ENCODE results near the gene HOPX.
"Not testable (repeated sequence)": the region's sequence is repeated elsewhere in the genome, so short reads cannot be mapped to it uniquely, and the experiment has no call there.

HOPX gene

GRCh38 chr4:56681158-56681852 is at the start of gene HOPX:
Gene HOPX, minus strand, starts transcription at chr4:56681296. Its CDS starts 23,480 bp downstream, at chr4:56657816.
- Histone ChIP-seq H3K36me3 (ENCODE audit: control insufficient read depth in 1 of 2, insufficient read depth in 2 of 2, low read length in 2 of 2) (no peaks in the 10 kb centered on the region), H3K9me3 (ENCODE audit: control insufficient read depth in 1 of 2, low read length in 2 of 2) (no peaks in the 10 kb centered on the region), H3K27me3 (ENCODE audit: low read depth, low read length) (no peaks in the 10 kb centered on the region), H3K4me1 (ENCODE audit: control insufficient read depth in 1 of 2, insufficient read depth in 2 of 2, low read length in 2 of 2) (peaks cover 4 to 10% of the 10 kb centered on the region in 2 donors), H3K4me3 (ENCODE audit: low read depth in 1 of 2, low read length in 2 of 2) (peak within 1 kb of the TSS in 1 of 2 donors; percentile 43), H3K27ac (ENCODE audit: low read length) (peak within 1 kb of the TSS; percentile 25)

- no peak overlapping the region for H3K27ac ChIP-seq (ENCODE audit: low read length)
- no peaks in the 10 kb centered on the region for H3K9me3 ChIP-seq (ENCODE audit: control insufficient read depth in 1 of 2, low read length in 2 of 2)
- no peaks in the 10 kb centered on the region for H3K27me3 ChIP-seq (ENCODE audit: low read depth, low read length)
- H3K36me3 ChIP-seq (ENCODE audit: control insufficient read depth in 1 of 2, insufficient read depth in 2 of 2, low read length in 2 of 2): no peaks in the 10 kb centered on the region
- H3K4me1 ChIP-seq (ENCODE audit: control insufficient read depth in 1 of 2, insufficient read depth in 2 of 2, low read length in 2 of 2): no peaks in the 10 kb centered on the region
- H3K4me3 ChIP-seq (ENCODE audit: low read depth in 1 of 2, low read length in 2 of 2): no peak overlapping the region
Measured at GRCh38 chr4:56730097-56730496, 49.0 kb upstream of the HOPX start.

GRCh38 chr4:56728512-56728911 is 47.4 kb upstream of the HOPX start:
- Histone ChIP-seq H3K9me3 (ENCODE audit: control insufficient read depth in 1 of 2, low read length in 2 of 2) (no peaks in the 10 kb centered on the region), H3K4me1 (ENCODE audit: control insufficient read depth in 1 of 2, insufficient read depth in 2 of 2, low read length in 2 of 2) (no peaks in the 10 kb centered on the region), H3K27ac (ENCODE audit: low read length) (no peak overlapping the region), H3K4me3 (ENCODE audit: low read depth in 1 of 2, low read length in 2 of 2) (no peak overlapping the region), H3K27me3 (ENCODE audit: low read depth, low read length) (no peaks in the 10 kb centered on the region), H3K36me3 (ENCODE audit: control insufficient read depth in 1 of 2, insufficient read depth in 2 of 2, low read length in 2 of 2) (no peaks in the 10 kb centered on the region)

GRCh38 chr4:56727150-56727549 is 46.1 kb upstream of the HOPX start:
- Histone ChIP-seq H3K27me3 (ENCODE audit: low read depth, low read length) (no peaks in the 10 kb centered on the region), H3K4me3 (ENCODE audit: low read depth in 1 of 2, low read length in 2 of 2) (no peak overlapping the region), H3K4me1 (ENCODE audit: control insufficient read depth in 1 of 2, insufficient read depth in 2 of 2, low read length in 2 of 2) (no peaks in the 10 kb centered on the region), H3K36me3 (ENCODE audit: control insufficient read depth in 1 of 2, insufficient read depth in 2 of 2, low read length in 2 of 2) (no peaks in the 10 kb centered on the region), H3K27ac (ENCODE audit: low read length) (no peak overlapping the region), H3K9me3 (ENCODE audit: control insufficient read depth in 1 of 2, low read length in 2 of 2) (no peaks in the 10 kb centered on the region)

GRCh38 chr4:56726593-56726992 is 45.5 kb upstream of the HOPX start:
- H3K4me3 ChIP-seq (ENCODE audit: low read depth in 1 of 2, low read length in 2 of 2); H3K27me3 ChIP-seq (ENCODE audit: low read depth, low read length); H3K4me1 ChIP-seq (ENCODE audit: control insufficient read depth in 1 of 2, insufficient read depth in 2 of 2, low read length in 2 of 2); H3K36me3 ChIP-seq (ENCODE audit: control insufficient read depth in 1 of 2, insufficient read depth in 2 of 2, low read length in 2 of 2); H3K9me3 ChIP-seq (ENCODE audit: control insufficient read depth in 1 of 2, low read length in 2 of 2); H3K27ac ChIP-seq (ENCODE audit: low read length): not testable (repeated sequence)

- Histone ChIP-seq H3K4me1 (ENCODE audit: control insufficient read depth in 1 of 2, insufficient read depth in 2 of 2, low read length in 2 of 2) (no peaks in the 10 kb centered on the region), H3K27me3 (ENCODE audit: low read depth, low read length) (no peaks in the 10 kb centered on the region), H3K27ac (ENCODE audit: low read length) (no peak overlapping the region), H3K36me3 (ENCODE audit: control insufficient read depth in 1 of 2, insufficient read depth in 2 of 2, low read length in 2 of 2) (no peaks in the 10 kb centered on the region), H3K9me3 (ENCODE audit: control insufficient read depth in 1 of 2, low read length in 2 of 2) (no peaks in the 10 kb centered on the region), H3K4me3 (ENCODE audit: low read depth in 1 of 2, low read length in 2 of 2) (no peak overlapping the region)
Measured at GRCh38 chr4:56723659-56724230, 42.6 kb upstream of the HOPX start.

- Histone ChIP-seq H3K36me3 (ENCODE audit: control insufficient read depth in 1 of 2, insufficient read depth in 2 of 2, low read length in 2 of 2) (no peaks in the 10 kb centered on the region), H3K4me1 (ENCODE audit: control insufficient read depth in 1 of 2, insufficient read depth in 2 of 2, low read length in 2 of 2) (no peaks in the 10 kb centered on the region), H3K27me3 (ENCODE audit: low read depth, low read length) (no peaks in the 10 kb centered on the region), H3K4me3 (ENCODE audit: low read depth in 1 of 2, low read length in 2 of 2) (no peak overlapping the region), H3K27ac (ENCODE audit: low read length) (no peak overlapping the region), H3K9me3 (ENCODE audit: control insufficient read depth in 1 of 2, low read length in 2 of 2) (no peaks in the 10 kb centered on the region)
Measured at GRCh38 chr4:56723201-56723605, 42.1 kb upstream of the HOPX start.

GRCh38 chr4:56708146-56708545 is 27.1 kb upstream of the HOPX start:
- no peaks in the 10 kb centered on the region for H3K27me3 ChIP-seq (ENCODE audit: low read depth, low read length)
- no peaks in the 10 kb centered on the region for H3K36me3 ChIP-seq (ENCODE audit: control insufficient read depth in 1 of 2, insufficient read depth in 2 of 2, low read length in 2 of 2)
- no peak overlapping the region for H3K27ac ChIP-seq (ENCODE audit: low read length)
- no peak overlapping the region for H3K4me3 ChIP-seq (ENCODE audit: low read depth in 1 of 2, low read length in 2 of 2)
- no peaks in the 10 kb centered on the region for H3K4me1 ChIP-seq (ENCODE audit: control insufficient read depth in 1 of 2, insufficient read depth in 2 of 2, low read length in 2 of 2)
- H3K9me3 ChIP-seq (ENCODE audit: control insufficient read depth in 1 of 2, low read length in 2 of 2): no peaks in the 10 kb centered on the region

GRCh38 chr4:56705966-56706365 is 24.9 kb upstream of the HOPX start:
- no peaks in the 10 kb centered on the region for H3K4me1 ChIP-seq (ENCODE audit: control insufficient read depth in 1 of 2, insufficient read depth in 2 of 2, low read length in 2 of 2)
- no peak overlapping the region for H3K27ac ChIP-seq (ENCODE audit: low read length)
- H3K27me3 ChIP-seq (ENCODE audit: low read depth, low read length): no peaks in the 10 kb centered on the region
- H3K4me3 ChIP-seq (ENCODE audit: low read depth in 1 of 2, low read length in 2 of 2): no peak overlapping the region
- no peaks in the 10 kb centered on the region for H3K36me3 ChIP-seq (ENCODE audit: control insufficient read depth in 1 of 2, insufficient read depth in 2 of 2, low read length in 2 of 2)
- no peaks in the 10 kb centered on the region for H3K9me3 ChIP-seq (ENCODE audit: control insufficient read depth in 1 of 2, low read length in 2 of 2)

- Histone ChIP-seq H3K27ac (ENCODE audit: low read length) (no peak overlapping the region), H3K4me3 (ENCODE audit: low read depth in 1 of 2, low read length in 2 of 2) (no peak overlapping the region), H3K4me1 (ENCODE audit: control insufficient read depth in 1 of 2, insufficient read depth in 2 of 2, low read length in 2 of 2) (no peaks in the 10 kb centered on the region), H3K27me3 (ENCODE audit: low read depth, low read length) (no peaks in the 10 kb centered on the region), H3K9me3 (ENCODE audit: control insufficient read depth in 1 of 2, low read length in 2 of 2) (no peaks in the 10 kb centered on the region), H3K36me3 (ENCODE audit: control insufficient read depth in 1 of 2, insufficient read depth in 2 of 2, low read length in 2 of 2) (no peaks in the 10 kb centered on the region)
Measured at GRCh38 chr4:56705334-56705733, 24.2 kb upstream of the HOPX start.

- Histone ChIP-seq H3K9me3 (ENCODE audit: control insufficient read depth in 1 of 2, low read length in 2 of 2) (no peaks in the 10 kb centered on the region), H3K27me3 (ENCODE audit: low read depth, low read length) (no peaks in the 10 kb centered on the region), H3K36me3 (ENCODE audit: control insufficient read depth in 1 of 2, insufficient read depth in 2 of 2, low read length in 2 of 2) (no peaks in the 10 kb centered on the region), H3K4me3 (ENCODE audit: low read depth in 1 of 2, low read length in 2 of 2) (no peak overlapping the region), H3K27ac (ENCODE audit: low read length) (no peak overlapping the region), H3K4me1 (ENCODE audit: control insufficient read depth in 1 of 2, insufficient read depth in 2 of 2, low read length in 2 of 2) (no peaks in the 10 kb centered on the region)
Measured at GRCh38 chr4:56704089-56704871, 23.2 kb upstream of the HOPX start.
